ENCODE results near the gene TBC1D22A. TPM values are rescaled to one million over a fixed set of nuclear protein-coding genes. Genes with fewer than 3 reads are reported as not detected.

The TBC1D22A gene
- polyA plus RNA-seq, 1 of the 3 experiments (the other 2 are of a cell fraction): 16.5 TPM

GRCh38 chr22:47180796-47181195 is 418.3 kb downstream of the TBC1D22A start:
- Histone ChIP-seq H3K9ac (no peak overlapping the region), H3F3A (replicated peaks; ENCODE audit: insufficient read depth) (no peaks in the 10 kb centered on the region), H3K9me3 (0 out of 2 replicates have a peak, but pooled peaks cover 3% of the 10 kb centered on the region), H3K27ac (ENCODE audit: low read depth in 2 of 2, low read length in 1 of 2) (no peak overlapping the region), H2AFZ (ENCODE audit: low read depth) (no peak overlapping the region), H4K20me1 (ENCODE audit: insufficient read depth) (no peaks in the 10 kb centered on the region), H3K9me2 (no peaks in the 10 kb centered on the region), H3K4me2 (no peak overlapping the region), H3K4me3 (ENCODE audit: low read depth in 2 of 2, low read length in 1 of 2) (no peak overlapping the region), H3K36me3 (replicated peaks in 1 of 2; ENCODE audit: control insufficient read depth in 1 of 2, insufficient read depth in 2 of 2, low read length in 1 of 2) (no peaks in the 10 kb centered on the region), H3K79me2 (ENCODE audit: insufficient read depth) (no peaks in the 10 kb centered on the region), H3K4me1 (ENCODE audit: control insufficient read depth in 1 of 2, insufficient read depth in 2 of 2, low read depth in 1 of 2, low read length in 1 of 2) (no peaks in the 10 kb centered on the region), H3K27me3 (ENCODE audit: insufficient read depth) (no peaks in the 10 kb centered on the region)
- POLR2A ChIA-PET: no interaction called here
- no peak for DNase-seq
- WGBS (ENCODE audit: low lambda C conversion rate): 71% methylated on average over 2 of the region's 2 CpGs
- TF ChIP-seq MEF2A (IDR thresholded peaks at IDR 0.05; ENCODE audit: borderline replicate concordance, low read depth): no peak
- CTCF ChIA-PET: no interaction called here

DNA sequence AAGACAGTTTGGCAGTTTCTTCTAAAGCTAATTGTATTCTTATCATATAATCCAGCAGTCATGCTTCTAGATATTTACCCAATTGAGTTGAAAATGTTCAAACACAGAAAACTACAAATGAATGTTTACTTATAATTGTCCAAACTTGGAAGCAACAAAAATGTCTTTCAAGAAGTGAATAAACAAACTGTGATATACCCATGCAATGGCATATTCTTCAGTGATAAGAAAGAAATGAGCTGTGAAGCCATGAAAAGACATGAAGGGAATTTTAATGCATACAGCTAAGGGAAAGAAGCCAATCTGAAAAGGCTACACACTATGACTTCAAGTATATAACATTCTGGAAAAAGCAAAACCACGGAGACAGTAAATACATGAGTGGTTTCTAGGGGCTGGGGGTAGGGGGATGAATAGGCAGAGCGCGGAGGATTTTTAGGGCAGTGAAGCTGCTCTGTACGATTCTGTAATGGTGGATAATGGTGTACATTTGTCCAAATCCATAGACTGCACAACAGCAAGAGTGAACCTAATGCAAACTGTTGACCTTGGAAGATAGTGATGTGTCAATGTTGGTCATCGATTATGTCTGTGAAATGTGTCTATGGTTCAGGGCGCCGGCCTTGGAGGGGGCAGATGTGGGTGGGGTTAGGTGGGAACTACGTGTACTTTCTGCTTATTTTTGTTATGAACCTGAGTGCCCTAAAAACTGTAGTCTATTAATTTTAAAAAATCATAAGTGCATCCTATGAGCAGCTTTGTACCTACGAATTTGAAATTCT is 424.9 kb downstream of the TBC1D22A start:
- Histone ChIP-seq H3K27me3 (ENCODE audit: insufficient read depth) (no peaks in the 10 kb centered on the region), H3K9me3 (0 out of 2 replicates have a peak, but pooled peaks cover 3% of the 10 kb centered on the region), H3K9ac (no peak overlapping the region), H3F3A (replicated peaks; ENCODE audit: insufficient read depth) (no peaks in the 10 kb centered on the region), H3K79me2 (ENCODE audit: insufficient read depth) (no peaks in the 10 kb centered on the region), H3K9me2 (no peaks in the 10 kb centered on the region), H3K4me2 (no peak overlapping the region), H3K27ac (ENCODE audit: low read depth in 2 of 2, low read length in 1 of 2) (no peak overlapping the region), H3K4me1 (ENCODE audit: control insufficient read depth in 1 of 2, insufficient read depth in 2 of 2, low read depth in 1 of 2, low read length in 1 of 2) (no peaks in the 10 kb centered on the region), H3K4me3 (ENCODE audit: low read depth in 2 of 2, low read length in 1 of 2) (no peak overlapping the region), H4K20me1 (ENCODE audit: insufficient read depth) (no peaks in the 10 kb centered on the region), H3K36me3 (replicated peaks in 1 of 2; ENCODE audit: control insufficient read depth in 1 of 2, insufficient read depth in 2 of 2, low read length in 1 of 2) (no peaks in the 10 kb centered on the region), H2AFZ (ENCODE audit: low read depth) (no peak overlapping the region)
- WGBS (ENCODE audit: low lambda C conversion rate): 60% methylated on average over 9 of the region's 9 CpGs
- TF ChIP-seq IRF3 (IDR thresholded peaks at IDR 0.05; ENCODE audit: low read depth, low read length) (no peak), RAD21 (IDR thresholded peaks at IDR 0.05; ENCODE audit: low read length) (no peak), CHD2 (IDR thresholded peaks at IDR 0.05; ENCODE audit: low read length, partially characterized antibody) (no peak), FOXJ3 (CRISPR knock-in tag; IDR thresholded peaks at IDR 0.05) (no peak), NFIC (IDR thresholded peaks at IDR 0.05; ENCODE audit: borderline replicate concordance) (no peak)
- TF ChIP-seq, protein P1, sequence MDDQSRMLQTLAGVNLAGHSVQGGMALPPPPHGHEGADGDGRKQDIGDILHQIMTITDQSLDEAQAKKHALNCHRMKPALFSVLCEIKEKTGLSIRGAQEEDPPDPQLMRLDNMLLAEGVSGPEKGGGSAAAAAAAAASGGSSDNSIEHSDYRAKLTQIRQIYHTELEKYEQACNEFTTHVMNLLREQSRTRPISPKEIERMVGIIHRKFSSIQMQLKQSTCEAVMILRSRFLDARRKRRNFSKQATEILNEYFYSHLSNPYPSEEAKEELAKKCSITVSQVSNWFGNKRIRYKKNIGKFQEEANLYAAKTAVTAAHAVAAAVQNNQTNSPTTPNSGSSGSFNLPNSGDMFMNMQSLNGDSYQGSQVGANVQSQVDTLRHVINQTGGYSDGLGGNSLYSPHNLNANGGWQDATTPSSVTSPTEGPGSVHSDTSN (IDR thresholded peaks at IDR 0.05): no peak
- ChIA-PET CTCF (interaction anchor here (0.6 to 1.5 kb wide), 2 partner anchors 141 to 389 kb away, joined by 3 read pairs; no protein-coding TSS in a partner anchor), POLR2A (no interaction called here)
- DNase-seq: no peak
